OCI-LY1 (cell line): Measurements from ENCODE around the gene SH3PXD2A.

Experiments used
- H2AFZ ChIP-seq: fragments of 200-600 bp; sonication (generic), shearing (Covaris generic); 2 replicates; pipeline ENCODE4 v1.6.0; 2014; ENCODE audit warnings: antibody characterized with exemption, mild to moderate bottlenecking, low read length
- H3F3A ChIP-seq: fragments of 200-600 bp; sonication (generic), shearing (Covaris generic); 2 replicates; pipeline ENCODE4 v1.6.0; 2014; ENCODE audit warnings: mild to moderate bottlenecking, antibody characterized with exemption, low read length, moderate library complexity; ENCODE audit not compliant: insufficient read depth
- H3K27ac ChIP-seq: fragments of 200-600 bp; sonication (generic); 2 replicates; pipeline ENCODE4 v1.5.1; 2014; ENCODE audit warnings: low read length, mixed run types, mild to moderate bottlenecking, low read depth; ENCODE audit not compliant: poor library complexity, severe bottlenecking
- H3K27me3 ChIP-seq: fragments of 200-600 bp; sonication (generic); 2 replicates; pipeline ENCODE4 v1.6.0; 2014; ENCODE audit warnings: antibody characterized with exemption, mild to moderate bottlenecking, low read length, moderate library complexity; ENCODE audit not compliant: insufficient read depth
- H3K36me3 ChIP-seq: fragments of 200-600 bp; sonication (generic); 2 replicates; pipeline ENCODE4 v1.6.1; 2014; ENCODE audit warnings: mild to moderate bottlenecking, antibody characterized with exemption, low read length, moderate library complexity, mixed read lengths; ENCODE audit not compliant: insufficient read depth
- H3K4me1 ChIP-seq: fragments of 200-600 bp; sonication (generic); 2 replicates; pipeline ENCODE4 v1.5.1; 2014; ENCODE audit warnings: mild to moderate bottlenecking, low read length, moderate library complexity; ENCODE audit not compliant: insufficient read depth, severe bottlenecking
- H3K4me2 ChIP-seq: fragments of 200-600 bp; sonication (generic), shearing (Covaris generic); 2 replicates; pipeline ENCODE4 v1.6.1; 2014; ENCODE audit warnings: low read length
- H3K4me3 ChIP-seq: fragments of 200-600 bp; sonication (generic); 2 replicates; pipeline ENCODE4 v1.5.1; 2014; ENCODE audit warnings: low read length, low read depth, mild to moderate bottlenecking, mixed read lengths; ENCODE audit not compliant: poor library complexity, severe bottlenecking
- H3K79me2 ChIP-seq: fragments of 200-600 bp; shearing (Covaris generic); 2 replicates; pipeline ENCODE4 v1.6.1; 2016; ENCODE audit warnings: mixed run types, low read length, mixed read lengths; ENCODE audit not compliant: insufficient read depth
- H3K9ac ChIP-seq: fragments of 200-600 bp; sonication (generic), shearing (Covaris generic); 2 replicates; pipeline ENCODE4 v1.6.1; 2014; ENCODE audit warnings: mild to moderate bottlenecking, low read length, mixed read lengths
- H3K9me2 ChIP-seq: fragments of 200-600 bp; sonication (generic), shearing (Covaris generic); 2 replicates; pipeline ENCODE4 v1.6.1; 2014; ENCODE audit warnings: low read depth, mild to moderate bottlenecking, low read length, mixed read lengths
- H3K9me3 ChIP-seq: fragments of 200-600 bp; shearing (Covaris generic); 2 replicates; pipeline ENCODE4 v1.6.1; 2014; ENCODE audit warnings: low read length, mixed read lengths
- H4K20me1 ChIP-seq: fragments of 200-600 bp; sonication (generic), shearing (Covaris generic); 2 replicates; pipeline ENCODE4 v1.6.0; 2016; ENCODE audit warnings: mild to moderate bottlenecking, low read length; ENCODE audit not compliant: insufficient read depth
- EZH2 ChIP-seq: fragments of 200-600 bp; sonication (generic), shearing (Covaris generic); IDR thresholded peaks from 2 replicates; pipeline ENCODE4 v1.8.0; 2017; ENCODE audit warnings: borderline replicate concordance, mixed run types, mild to moderate bottlenecking, antibody characterized with exemption, low read length, moderate library complexity, mixed read lengths
- TF ChIP-seq, protein P1 (sequence below): fragments of 200-600 bp; sonication (generic), shearing (Covaris generic); IDR thresholded peaks from 2 replicates; pipeline ENCODE4 v1.5.1; 2017; ENCODE audit warnings: mild to moderate bottlenecking, antibody characterized with exemption, low read length, moderate library complexity, mixed read lengths

Gene SH3PXD2A

DNA sequence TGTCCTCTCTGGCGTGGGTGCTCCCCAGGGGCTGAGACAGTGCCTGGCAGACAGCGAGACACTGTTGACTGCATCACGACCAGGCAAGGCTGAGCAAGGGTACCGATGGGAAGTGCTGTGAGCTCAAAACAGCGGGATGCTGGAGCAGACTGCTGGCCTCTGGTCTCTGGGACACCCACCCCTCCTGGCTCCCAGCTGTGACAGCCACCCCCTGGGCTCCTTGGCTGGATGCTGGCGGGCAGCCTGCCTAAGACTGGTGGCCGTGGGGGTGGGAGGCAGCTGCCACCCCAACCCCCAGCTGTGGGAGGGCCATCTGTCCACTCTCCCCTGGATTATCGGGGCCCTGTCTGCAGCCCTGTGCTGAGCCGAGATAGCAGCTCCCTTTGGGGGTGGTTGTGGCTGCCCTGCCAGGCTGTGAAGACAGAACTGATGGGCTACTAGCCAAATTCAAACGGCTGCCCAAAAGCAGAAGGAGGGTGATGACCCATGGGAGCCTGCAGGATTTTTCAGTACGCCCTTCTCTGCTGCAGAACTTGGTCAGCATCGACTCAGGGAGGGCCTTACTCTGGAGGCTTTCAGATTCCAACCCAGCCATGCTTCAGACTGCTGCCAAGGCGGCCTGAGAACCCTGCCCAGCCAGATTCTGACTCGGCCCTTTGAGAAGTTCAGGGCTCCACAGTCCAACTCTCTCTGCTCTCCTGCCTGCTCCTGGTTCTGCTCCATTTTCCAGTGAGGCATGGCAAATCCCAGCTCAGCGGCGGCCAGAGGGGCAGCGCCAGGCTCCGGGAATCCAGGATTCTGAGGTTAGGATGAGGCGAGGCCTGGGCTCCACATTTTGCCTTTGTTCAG lies 236.6 kb downstream of the SH3PXD2A start:
- no peak overlapping the region for H3K4me2 ChIP-seq
- no peaks in the 10 kb centered on the region for H3K9me2 ChIP-seq
- no peak overlapping the region for H3K27ac ChIP-seq
- no peaks in the 10 kb centered on the region for H3K9me3 ChIP-seq
- H3K4me3 ChIP-seq: no peak overlapping the region
- no peak overlapping the region for H2AFZ ChIP-seq
- H3K9ac ChIP-seq: no peak overlapping the region
- TF ChIP-seq, protein P1, sequence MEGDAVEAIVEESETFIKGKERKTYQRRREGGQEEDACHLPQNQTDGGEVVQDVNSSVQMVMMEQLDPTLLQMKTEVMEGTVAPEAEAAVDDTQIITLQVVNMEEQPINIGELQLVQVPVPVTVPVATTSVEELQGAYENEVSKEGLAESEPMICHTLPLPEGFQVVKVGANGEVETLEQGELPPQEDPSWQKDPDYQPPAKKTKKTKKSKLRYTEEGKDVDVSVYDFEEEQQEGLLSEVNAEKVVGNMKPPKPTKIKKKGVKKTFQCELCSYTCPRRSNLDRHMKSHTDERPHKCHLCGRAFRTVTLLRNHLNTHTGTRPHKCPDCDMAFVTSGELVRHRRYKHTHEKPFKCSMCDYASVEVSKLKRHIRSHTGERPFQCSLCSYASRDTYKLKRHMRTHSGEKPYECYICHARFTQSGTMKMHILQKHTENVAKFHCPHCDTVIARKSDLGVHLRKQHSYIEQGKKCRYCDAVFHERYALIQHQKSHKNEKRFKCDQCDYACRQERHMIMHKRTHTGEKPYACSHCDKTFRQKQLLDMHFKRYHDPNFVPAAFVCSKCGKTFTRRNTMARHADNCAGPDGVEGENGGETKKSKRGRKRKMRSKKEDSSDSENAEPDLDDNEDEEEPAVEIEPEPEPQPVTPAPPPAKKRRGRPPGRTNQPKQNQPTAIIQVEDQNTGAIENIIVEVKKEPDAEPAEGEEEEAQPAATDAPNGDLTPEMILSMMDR: no peak
- no peak for TF ChIP-seq EZH2
- H3K27me3 ChIP-seq: no peaks in the 10 kb centered on the region
- H3K79me2 ChIP-seq: no peaks in the 10 kb centered on the region
- H3F3A ChIP-seq: no peaks in the 10 kb centered on the region
- no peaks in the 10 kb centered on the region for H4K20me1 ChIP-seq
- H3K4me1 ChIP-seq: no peaks in the 10 kb centered on the region
- no peaks in the 10 kb centered on the region for H3K36me3 ChIP-seq

DNA sequence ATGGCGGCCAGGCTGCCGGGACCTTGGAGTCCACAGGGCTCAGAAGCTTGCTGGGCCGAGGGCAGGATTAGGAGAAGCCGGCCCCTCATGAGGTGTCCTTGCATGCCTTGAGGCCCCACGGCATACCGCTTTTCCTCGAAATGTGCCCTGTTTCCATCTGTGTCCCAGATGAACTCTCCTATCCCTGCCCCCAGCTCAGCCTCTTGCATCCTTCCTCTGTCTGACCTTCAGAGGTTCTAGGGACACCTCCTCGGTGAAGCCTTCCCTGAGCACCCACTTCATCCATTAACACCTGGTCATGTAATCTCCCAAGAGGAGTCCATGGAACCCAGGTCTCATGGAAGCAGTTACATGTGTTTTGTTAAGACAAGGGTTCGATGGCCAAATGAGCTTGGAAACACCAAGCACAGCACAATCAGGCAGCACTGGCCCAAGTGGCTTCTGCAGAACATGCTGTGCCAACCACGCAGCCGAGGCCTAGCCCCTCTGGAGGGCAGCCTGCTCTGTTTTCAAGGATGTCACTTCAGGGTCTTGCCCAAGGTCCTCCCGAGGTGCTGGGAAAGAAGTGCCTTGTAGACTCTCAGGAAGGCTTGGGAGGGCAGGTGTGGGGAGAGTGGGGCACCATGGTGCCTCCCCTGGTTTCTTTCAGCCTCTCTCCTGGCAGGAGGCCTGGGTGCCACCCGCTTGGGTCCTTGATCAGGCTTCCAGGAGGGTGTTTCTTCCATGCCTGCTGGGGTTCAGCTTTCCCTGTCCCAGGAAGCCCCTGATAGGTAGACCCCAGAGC lies 237.6 kb downstream of the SH3PXD2A start:
- Histone ChIP-seq H3K4me3 (no peak overlapping the region), H3K4me1 (no peaks in the 10 kb centered on the region), H3K27me3 (no peaks in the 10 kb centered on the region; the same call in 1 of the 2 replicates), H3K9me3 (no peaks in the 10 kb centered on the region), H4K20me1 (no peaks in the 10 kb centered on the region), H3K79me2 (no peaks in the 10 kb centered on the region), H3K9ac (no peak overlapping the region), H3K4me2 (no peak overlapping the region), H3K36me3 (no peaks in the 10 kb centered on the region), H3F3A (no peaks in the 10 kb centered on the region), H2AFZ (no peak overlapping the region), H3K27ac (no peak overlapping the region), H3K9me2 (no peaks in the 10 kb centered on the region)
- TF ChIP-seq, protein P1: no peak
- no peak for TF ChIP-seq EZH2

DNA sequence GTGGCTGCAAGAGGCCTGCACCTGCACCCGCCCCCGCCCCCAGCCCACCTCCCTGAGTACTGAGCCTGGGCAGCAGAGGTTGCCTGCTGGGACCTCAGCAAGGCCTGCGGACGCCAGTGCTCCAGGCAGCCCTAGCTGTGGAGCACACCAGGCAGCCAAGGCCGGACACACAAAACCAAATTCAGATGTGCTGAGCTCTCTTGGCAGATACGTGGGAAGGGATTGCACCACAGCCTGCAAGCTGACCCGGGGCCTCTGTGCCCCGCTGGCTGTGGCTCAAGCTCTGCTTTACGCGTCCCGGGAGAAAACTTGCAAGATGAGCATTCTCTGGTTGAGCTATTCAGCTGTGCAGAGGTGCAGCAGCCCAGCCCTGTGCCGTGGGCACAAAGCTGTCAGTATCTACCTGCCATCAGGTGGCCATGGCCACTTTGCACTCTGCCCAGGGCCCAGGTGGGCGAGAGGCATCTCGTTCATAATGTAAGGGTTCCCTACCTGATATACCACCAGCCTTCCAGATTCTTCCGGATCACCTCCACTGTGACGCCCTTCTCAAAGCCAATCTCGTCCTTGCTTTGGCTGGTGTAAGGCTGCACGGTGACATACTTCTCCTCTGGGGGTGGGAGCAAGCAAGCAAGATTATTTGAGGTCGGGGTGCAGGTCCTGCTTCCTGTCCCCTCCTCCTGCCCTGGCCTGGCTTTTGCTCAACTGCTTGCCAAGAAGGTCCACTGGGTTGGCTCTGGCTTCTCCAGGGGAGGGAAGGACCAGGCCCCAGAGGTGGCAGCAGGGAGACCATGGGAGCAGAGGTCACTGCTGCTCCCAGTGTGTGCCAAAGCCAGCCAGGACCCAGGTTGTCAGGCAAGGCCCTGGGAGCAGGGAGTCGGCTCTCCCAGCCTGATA lies 238.4 kb downstream of the SH3PXD2A start:
- Histone ChIP-seq H3K4me2 (no peak overlapping the region), H3K36me3 (no peaks in the 10 kb centered on the region), H3K9me2 (no peaks in the 10 kb centered on the region), H3K9me3 (no peaks in the 10 kb centered on the region), H3K4me1 (no peaks in the 10 kb centered on the region), H4K20me1 (no peaks in the 10 kb centered on the region), H3K79me2 (no peaks in the 10 kb centered on the region), H2AFZ (no peak overlapping the region), H3K27me3 (no peaks in the 10 kb centered on the region; the same call in 1 of the 2 replicates), H3F3A (no peaks in the 10 kb centered on the region), H3K4me3 (no peak overlapping the region), H3K27ac (no peak overlapping the region), H3K9ac (no peak overlapping the region)
- TF ChIP-seq EZH2: no peak
- TF ChIP-seq, protein P1: no peak
